Measurements from ENCODE around the gene SLC35A2.
"Not testable (repeated sequence)": the region's sequence is repeated elsewhere in the genome, so short reads cannot be mapped to it uniquely, and the experiment has no call there.

The SLC35A2 gene

DNA sequence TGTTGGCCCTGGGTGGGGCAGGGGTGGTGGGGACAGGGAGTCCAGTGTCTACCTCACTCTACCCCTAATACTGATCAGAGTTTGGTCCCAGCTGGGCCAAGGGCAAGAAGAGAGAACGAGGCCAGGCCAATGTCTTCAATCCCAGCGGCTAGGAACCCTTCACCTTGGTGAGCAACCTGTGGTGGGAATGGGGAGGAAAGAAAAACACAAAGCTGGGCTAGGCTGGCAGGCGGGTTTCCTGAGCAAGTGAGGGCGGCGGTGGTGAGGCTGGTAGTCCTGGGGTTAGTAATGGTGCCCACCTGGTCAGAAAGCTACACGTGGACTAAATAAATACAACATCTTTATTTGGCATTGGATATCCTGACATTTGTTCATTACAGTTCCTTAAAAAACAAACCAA, 8.2 kb downstream of the SLC35A2 start:
- DNase-seq (ENCODE audit: extremely low read depth in 1 of 2, low read depth in 1 of 2) = no peak

DNA sequence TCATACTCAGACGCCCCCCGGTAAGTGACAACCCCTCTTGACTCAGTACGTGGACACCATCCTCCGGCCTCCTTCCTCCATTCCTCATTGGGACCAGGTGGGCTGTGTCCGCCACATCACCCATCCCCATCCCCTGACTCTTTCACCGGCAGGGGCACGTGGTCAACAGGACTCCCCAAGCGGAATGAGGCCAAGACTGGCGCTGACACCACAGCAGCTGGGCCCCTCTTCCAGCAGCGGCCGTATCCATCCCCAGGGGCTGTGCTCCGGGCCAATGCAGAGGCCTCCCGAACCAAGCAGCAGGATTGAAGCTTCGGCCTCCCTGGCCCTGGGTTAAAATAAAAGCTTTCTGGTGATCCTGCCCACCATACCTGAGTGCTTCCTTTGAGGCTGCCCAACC, 8.7 kb downstream of the SLC35A2 start:
- no peak for DNase-seq (ENCODE audit: extremely low read depth in 1 of 2, low read depth in 1 of 2)

DNA sequence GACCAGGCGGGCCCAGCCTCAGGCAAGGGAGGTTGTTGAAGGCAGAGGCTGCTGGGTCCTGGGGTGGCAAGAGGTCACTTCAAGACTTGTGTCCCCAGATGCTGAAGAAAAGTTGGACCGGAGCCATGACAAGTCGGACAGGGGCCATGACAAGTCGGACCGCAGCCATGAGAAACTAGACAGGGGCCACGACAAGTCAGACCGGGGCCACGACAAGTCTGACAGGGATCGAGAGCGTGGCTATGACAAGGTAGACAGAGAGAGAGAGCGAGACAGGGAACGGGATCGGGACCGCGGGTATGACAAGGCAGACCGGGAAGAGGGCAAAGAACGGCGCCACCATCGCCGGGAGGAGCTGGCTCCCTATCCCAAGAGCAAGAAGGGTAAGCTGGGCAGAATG, 9.3 kb downstream of the SLC35A2 start:
- no peak for DNase-seq (ENCODE audit: extremely low read depth in 1 of 2, low read depth in 1 of 2)

DNA sequence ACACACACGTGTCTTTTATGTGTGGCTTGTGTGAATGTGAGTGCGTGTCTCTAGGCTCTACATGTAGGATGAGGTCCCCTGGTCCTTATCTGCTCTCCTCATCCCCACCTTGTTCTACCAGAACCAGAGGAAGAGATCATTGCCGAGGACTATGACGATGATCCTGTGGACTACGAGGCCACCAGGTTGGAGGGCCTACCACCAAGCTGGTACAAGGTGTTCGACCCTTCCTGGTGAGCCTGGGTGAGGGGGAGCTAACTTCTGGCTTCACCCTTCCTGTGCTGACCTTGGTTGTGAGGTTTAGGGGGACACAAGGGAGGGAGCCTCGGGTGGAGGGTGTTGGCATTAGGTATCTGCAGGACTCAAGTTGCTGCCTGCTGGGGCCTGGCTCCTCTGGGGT, 10.4 kb downstream of the SLC35A2 start:
- DNase-seq (ENCODE audit: extremely low read depth in 1 of 2, low read depth in 1 of 2) = no peak

DNA sequence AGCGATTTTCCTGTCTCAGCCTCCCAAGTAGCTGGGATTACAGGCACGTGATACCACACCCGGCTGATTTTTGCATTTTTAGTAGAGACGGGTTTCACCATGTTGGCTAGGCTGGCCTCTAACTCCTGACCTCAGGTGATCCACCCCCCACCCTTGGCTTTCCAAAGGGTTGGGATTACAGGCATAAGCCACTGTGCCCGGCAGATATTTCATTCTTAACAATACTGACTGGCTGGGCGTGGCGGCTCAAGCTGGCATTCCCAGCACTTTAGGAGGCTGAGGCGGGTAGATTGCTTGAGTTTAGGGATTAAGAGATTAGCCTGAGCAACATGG, 12.4 kb downstream of the SLC35A2 start:
- no peak for DNase-seq (ENCODE audit: extremely low read depth in 1 of 2, low read depth in 1 of 2)

DNA sequence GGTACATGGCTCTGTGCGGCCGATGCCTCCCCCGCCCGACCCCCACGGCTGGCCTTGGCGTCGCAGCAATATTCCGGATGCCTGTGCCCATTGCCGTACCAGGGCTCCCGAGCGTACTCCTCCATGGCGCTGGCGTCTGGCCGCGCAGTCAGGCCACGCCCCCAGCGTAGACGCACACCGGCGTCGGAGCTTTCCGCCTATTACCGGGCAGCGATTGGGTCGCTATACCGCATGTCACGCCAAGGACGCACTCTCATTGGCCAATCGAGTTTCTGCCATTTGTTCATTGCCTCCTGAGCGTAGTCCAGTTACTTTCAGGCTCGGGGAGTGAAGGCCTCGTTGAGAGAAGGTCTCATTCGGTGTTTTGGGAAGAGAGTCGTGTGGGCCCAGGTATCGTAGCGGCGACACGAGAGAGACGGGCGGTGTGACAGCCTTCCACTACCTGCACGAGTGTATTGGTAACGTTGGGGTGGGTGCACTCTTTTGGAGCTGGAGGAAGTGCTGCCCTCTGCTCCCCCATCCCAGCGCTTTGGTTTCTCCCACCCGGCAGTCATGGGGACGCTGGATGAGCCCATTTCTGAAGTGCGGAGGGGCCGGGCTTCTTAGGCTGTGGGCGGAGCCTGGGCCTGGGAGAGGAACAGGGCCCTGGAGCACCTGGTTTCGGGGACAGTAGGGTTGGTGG, 13.7 kb downstream of the SLC35A2 start, which contains the start of the genes PQBP1 and TIMM17B:
TSS of gene PQBP1 (plus strand) at position 306 of the 682 bp plus-strand sequence. CDS start 580 bp downstream, outside the sequence.
TSS of gene TIMM17B (minus strand) at position 144 of the 682 bp plus-strand sequence. CDS start at position 125, 19 bp downstream.
- peak; percentile 66 to 81 for DNase-seq (ENCODE audit: extremely low read depth in 1 of 2, low read depth in 1 of 2)

DNA sequence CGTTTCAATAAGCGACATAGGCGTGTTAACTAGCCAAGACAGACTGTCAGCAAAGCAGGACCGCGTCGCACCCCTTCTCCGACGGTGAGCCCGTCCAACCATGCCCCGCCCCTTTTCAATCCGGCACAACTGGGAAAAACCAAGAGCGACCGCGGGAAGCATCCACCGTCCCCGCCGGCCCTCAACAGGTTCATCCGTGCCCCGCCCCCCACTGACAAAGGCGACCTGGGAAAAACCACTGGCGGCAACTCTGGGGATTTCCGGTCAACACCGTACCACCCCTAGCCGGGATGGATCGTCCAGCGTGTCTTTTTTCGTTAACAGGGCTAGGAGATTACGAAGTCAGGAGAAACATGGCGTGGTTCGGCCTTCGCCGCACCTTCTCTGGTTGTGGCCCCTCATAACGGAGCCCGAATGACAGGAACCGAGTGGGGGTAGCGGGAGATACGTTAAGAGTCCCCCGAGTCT, 14.3 kb downstream of the SLC35A2 start:
- no peak for DNase-seq (ENCODE audit: extremely low read depth in 1 of 2, low read depth in 1 of 2)

DNA sequence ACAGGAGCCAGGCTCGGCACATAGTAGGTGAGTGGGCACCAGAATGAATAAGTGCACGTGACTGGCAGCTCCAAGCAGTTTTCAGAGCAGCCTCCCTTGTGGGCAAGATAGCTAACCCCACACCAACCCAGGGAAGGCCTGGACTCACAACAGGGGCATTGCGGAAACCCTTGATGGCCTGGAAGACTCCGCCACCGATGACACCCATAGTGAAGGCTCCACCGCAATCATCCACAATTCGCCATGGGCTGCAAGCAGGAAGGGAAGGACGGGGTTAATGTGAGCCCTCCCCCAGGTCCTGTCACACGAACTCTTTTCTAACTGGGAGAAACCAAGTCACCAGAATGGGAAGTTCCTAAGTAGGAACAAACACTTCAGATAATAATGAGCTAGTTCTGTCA, 14.8 kb downstream of the SLC35A2 start:
- DNase-seq (ENCODE audit: extremely low read depth in 1 of 2, low read depth in 1 of 2) = no peak

DNA sequence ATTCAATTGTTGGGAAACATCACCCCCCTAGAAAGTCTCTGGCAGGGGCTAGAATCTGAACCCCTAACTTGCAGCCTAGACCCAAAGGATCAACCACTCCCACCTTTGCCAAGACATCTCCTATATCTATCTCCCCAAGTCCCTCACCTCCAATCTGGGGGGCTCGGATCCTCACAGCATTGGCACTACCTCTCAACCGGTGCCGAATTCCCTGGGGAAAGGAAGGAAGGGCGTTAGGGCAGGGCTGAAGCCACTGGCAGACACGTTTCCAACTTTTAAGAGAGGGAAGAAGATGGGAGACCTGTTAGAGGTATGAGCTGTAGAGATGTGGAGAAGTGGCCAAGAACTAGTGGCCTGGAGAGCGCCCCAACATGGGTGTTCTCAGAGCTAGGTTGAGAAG, 16.6 kb downstream of the SLC35A2 start:
- no peak for DNase-seq (ENCODE audit: extremely low read depth in 1 of 2, low read depth in 1 of 2)

DNA sequence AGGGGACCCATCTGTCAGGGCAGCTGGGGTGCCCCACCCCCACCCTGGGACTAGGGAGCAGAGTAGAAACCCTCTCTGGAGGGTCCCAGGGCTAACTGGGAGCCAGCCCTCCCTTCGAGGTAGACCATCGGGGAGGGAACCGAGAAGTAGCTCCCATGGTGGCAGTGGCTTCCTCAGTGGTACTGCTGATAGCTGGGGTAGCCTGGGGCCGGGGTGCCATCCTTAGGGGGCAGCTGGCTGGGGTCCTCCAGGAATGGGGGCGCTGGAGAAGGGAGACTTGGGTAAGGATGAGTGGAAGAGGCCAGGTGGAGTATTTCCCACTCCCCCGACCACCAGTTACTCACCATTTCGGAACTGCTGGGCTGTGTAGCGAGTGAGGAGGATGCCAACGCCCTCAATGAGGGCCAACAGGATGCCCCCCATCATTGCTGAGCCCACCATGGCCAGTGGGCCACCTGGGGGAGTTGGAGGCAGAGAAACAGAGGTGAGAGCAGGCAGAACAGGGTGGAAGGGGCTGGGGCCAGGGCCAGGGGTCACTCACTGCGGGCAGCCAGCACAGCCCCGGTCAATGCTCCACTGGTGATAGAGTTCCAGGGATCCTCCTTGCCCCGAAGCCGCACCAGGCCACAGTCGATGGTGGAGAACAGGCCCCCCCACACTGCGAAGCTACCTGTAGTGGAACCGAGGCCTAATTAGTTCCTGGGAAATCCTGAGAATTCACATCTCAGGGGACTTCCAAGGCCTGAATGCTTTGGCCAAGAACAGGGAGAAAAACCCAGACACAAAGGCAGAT, 17.7 kb downstream of the SLC35A2 start:
- no peak for DNase-seq (ENCODE audit: extremely low read depth in 1 of 2, low read depth in 1 of 2)

DNA sequence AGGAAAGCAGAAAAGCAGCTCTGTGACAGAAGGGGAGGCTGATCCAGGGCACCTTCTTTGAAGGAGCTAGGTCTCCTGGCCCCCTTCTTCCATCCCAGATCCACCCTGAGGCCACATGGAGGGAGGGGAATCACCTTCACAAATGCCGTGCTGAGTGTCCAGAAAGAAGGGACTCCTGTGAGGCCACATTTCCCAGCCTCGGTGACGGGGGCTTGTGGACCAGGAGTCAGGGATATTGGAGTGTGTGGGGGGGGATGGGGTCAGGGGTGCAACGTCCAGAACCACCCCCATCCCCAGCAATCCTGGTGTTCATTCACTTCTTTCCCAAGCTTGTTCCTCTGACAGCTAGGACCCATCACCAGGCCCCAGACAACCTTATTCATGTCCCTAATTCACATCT, 18.6 kb downstream of the SLC35A2 start:
- no peak for DNase-seq (ENCODE audit: extremely low read depth in 1 of 2, low read depth in 1 of 2)

DNA sequence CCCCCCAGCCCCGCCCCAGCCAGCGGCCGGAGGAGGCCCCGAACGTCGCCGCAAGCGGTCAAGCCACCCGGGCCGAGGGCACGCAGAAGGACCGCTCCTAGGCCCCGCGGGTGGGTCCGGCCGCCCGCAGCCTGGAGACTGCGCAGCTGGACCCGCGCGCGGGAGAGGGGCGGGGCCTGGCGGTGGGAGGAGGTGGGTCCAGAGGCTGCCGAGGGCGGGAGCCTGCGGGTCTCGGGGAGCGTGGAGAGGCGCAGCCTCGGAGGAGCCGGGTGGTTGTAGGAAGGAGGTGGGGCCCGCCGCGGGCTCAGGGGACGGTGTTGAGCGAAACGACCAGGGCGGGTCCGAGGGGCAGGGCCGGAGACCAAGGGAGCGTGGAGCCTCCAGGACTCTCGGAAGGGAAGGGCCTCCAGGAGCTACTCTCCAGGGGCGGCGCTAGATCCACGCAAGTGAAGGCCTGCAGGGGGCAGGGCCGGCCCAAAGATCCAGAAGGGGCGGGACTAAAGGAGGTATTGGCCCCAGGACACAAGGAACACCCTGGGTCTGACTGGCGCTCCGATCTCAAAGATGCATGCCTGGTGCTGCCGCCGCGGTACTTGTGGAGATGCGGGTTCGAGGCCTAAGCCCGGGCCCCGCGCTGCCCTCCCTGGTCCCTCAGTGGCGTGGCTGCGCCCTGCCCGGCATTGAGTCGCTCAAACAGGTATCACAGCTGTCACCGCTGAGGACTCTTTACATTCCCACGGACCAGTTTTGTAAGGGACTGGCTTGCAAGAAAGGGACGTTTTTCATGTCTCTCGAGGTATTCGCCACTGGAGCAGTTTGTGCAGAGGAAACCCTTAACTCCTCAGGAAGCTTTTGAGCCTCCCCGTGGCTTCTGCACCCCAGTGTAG, 19.8 kb downstream of the SLC35A2 start:
- DNase-seq (ENCODE audit: extremely low read depth in 1 of 2, low read depth in 1 of 2) = peak in 1 of 2 donors; percentile 62

DNA sequence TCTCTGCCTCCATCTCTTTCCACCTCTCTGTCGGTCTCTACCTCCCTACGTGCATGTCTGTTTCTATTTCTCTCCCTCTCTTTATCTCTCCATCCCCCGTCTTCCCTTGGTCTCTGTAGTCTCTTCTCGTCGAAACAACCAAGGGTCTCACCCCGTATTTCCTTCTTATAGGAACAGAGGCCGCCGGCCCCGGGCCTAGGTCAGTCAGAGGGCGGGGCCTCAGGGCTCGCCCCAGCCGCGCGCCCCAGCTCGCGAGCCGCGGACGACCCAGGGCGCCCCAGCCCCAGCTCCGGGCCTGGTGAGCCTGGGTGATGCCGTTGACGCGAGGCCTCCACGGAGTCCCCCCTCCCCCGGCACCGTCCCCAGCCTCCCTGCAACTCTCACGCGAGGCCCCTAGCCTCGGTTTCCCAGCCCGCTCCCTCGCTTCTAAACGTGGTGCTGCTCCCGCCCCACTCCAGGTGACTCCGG, 20.5 kb downstream of the SLC35A2 start:
- no peak for DNase-seq (ENCODE audit: extremely low read depth in 1 of 2, low read depth in 1 of 2)

DNA sequence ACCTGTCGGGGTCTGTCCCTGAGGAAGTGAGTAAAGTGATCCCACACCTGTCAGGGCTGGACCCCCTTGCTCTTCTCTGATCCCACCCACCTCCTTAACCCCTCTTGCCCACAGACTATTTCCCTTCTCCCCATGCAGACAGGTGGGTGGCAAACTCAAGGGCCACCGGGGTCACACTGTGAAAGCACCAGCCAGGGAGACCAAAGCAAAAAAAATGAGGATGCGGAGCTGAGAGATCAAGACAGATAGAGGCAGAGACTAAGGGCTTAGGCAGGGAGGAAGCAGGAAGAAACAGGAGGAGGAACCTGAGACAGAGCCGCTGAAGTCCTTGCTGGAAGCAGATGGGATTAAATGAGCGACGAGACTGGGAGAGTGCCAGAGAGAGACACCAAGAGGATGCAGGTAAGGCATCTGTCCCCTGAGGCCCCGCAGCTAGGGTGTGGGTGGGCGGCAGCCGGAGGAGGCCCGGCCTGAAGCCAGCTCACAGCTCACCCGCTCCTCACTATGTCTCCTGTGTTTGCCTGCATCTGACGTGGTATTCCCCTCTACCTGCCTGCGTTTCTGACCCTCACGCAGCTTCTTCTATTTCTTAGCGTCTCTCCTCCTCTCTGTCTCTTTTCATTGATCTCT, 21.0 kb downstream of the SLC35A2 start:
- no peak for DNase-seq (ENCODE audit: extremely low read depth in 1 of 2, low read depth in 1 of 2)

DNA sequence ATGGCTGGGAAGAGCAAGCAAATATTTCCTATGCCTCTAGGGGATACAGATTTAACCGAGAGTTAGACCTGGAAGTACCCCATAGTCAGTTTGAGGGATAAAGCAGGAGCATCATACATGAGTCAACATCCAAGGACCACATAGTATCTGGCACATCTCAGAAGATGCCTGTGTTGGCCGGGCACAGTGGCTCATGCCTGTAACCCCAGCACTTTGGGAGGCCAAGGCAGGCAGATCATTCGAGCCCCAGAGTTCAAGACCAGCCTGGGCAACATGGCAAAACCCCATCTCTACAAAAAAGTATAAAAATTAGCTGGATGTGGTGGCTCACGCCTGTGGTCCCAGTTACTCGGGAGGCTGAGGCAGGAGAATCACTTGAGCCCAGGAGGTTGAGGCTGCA, 24.9 kb downstream of the SLC35A2 start:
- not testable (repeated sequence) for DNase-seq (ENCODE audit: extremely low read depth in 1 of 2, low read depth in 1 of 2)

DNA sequence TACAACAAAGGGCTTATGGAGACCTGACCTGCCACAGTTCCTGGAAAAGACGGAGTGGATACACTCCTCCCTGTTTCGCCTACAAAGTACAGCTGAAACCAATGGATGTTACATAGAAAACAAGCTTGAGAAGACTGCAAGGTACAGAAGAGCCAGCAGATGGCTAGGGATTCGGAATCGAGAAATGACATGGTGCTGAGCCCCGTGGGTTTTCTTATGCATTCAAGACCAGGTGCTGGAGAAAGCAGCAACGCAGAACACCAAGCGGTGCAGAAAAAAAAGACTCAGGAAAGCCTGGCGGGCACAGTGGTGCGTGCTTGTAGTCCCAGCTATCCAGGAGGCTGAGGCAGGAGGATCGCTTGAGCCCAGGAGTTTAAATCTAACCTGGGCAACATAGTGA, 27.7 kb downstream of the SLC35A2 start:
- no peak for DNase-seq (ENCODE audit: extremely low read depth in 1 of 2, low read depth in 1 of 2)

DNA sequence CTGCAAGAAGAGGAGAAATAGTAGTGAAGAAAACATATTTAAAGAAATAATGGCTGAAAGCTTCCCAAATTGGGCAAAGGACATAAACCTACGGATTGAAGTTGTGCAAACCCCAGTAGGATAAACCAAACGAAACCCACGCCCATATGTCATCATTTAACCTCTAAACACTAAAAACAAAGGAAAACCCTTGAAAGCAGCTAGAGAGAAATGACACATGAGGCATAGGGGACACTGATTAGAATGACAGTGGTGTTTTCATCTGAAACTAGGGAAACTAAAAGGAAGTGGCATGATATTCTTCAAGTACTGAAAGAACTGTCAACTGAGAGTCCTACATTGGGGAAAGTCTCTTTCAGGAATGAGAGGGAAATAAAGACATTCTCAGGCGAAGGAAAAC, 34.5 kb downstream of the SLC35A2 start:
- not testable (repeated sequence) for DNase-seq (ENCODE audit: extremely low read depth in 1 of 2, low read depth in 1 of 2)

DNA sequence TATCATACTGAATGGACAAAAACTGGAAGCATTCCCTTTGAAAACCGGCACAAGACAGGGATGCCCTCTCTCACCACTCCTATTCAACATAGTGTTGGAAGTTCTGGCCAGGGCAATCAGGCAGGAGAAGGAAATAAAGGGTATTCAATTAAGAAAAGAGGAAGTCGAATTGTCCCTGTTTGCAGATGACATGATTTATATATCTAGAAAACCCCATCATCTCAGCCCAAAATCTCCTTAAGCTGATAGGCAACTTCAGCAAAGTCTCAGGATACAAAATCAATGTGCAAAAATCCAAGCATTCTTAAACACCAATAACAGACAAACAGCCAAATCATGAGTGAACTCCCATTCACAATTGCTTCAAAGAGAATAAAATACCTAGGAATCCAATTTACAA, 39.4 kb downstream of the SLC35A2 start:
- DNase-seq (ENCODE audit: extremely low read depth in 1 of 2, low read depth in 1 of 2) = not testable (repeated sequence)

DNA sequence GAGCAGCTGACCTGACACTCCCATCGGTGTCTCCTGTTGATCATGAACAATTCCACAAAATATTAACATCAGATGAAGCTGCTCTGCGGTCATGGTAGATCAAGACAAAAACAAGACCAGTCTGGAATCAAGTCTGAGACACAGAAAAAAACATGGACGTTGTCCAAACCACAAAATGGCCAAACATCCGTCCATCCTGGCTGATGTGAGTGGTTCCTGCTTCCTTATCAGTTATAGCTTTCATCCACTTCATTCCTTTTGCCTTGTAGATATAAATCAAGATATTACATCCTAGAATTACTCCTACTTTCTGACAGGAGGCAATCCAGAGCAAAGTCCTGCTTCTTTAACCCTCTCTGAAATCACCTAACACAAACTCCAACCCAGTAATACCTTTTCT, 47.2 kb downstream of the SLC35A2 start:
- DNase-seq (ENCODE audit: extremely low read depth in 1 of 2, low read depth in 1 of 2) = no peak

DNA sequence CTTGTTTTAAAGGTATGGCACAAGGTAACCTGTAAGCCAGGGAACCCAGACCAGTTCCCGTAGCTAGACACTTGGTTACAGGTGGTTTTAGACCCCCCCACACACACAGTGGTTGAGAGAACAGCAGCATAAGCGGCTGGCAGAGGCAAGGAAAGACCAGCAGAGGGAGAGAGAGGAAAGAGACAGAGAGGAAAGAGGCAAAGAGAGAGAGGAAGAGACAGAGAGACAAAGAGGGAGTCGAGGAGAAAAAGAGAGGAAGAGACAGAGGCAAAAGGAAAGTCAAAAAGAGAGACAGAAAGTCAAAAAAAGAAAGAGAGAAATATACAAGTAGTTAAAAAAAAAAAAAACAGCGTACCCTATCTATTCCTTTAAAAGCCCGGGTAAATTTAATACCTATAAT, 56.5 kb downstream of the SLC35A2 start:
- DNase-seq (ENCODE audit: extremely low read depth in 1 of 2, low read depth in 1 of 2) = no peak
